ENCODE data around the gene ZNF469.

DNA sequence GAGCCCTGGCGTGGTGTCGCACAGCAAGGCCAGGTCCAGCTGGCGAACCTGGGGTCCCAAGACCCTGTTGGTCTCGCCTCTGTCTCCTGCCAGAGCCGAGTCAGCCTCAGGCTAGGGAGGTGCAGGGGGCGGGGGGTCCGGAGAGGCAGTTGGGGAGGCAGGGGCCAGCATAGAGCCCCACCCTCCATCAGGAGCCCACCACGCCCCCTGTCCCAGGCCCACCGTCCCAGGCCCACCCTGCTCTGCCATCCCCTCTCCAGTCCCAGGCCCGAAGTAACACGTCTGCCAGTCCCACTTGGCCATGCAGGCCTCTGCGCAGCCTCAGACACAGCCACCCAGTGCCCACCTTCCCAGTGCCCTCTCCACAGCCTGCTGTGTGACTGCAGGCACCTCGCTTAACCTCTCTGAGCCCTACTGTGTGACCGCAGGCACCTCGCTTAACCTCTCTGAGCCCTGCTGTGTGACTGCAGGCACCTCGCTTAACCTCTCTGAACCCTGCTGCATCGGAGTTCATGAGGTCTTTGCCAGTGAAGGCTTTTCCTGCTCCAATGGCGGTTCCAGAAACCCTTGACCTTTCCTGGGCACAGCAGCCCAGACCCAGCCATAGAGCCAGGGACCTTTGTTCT lies 29.3 kb downstream of the ZNF469 start:
- TF ChIP-seq POLR2AphosphoS5 (IDR thresholded peaks at IDR 0.05) (no peak), SMC3 (conservative IDR thresholded peaks at IDR 0.05; ENCODE audit: poor library complexity) (no peak), REST (IDR thresholded peaks at IDR 0.05; ENCODE audit: borderline replicate concordance) (no peak), TAF1 (IDR thresholded peaks at IDR 0.05; ENCODE audit: low read depth) (no peak), EZH2 (IDR thresholded peaks at IDR 0.05; ENCODE audit: borderline replicate concordance, insufficient read depth, low read length, poor library complexity, severe bottlenecking) (no peak), EP300 (conservative IDR thresholded peaks at IDR 0.05; ENCODE audit: poor library complexity, severe bottlenecking) (no peak), RAD21 (conservative IDR thresholded peaks at IDR 0.05) (no peak), MXI1 (conservative IDR thresholded peaks at IDR 0.05; ENCODE audit: poor library complexity, severe bottlenecking) (no peak)
- TF ChIP-seq, protein P1, sequence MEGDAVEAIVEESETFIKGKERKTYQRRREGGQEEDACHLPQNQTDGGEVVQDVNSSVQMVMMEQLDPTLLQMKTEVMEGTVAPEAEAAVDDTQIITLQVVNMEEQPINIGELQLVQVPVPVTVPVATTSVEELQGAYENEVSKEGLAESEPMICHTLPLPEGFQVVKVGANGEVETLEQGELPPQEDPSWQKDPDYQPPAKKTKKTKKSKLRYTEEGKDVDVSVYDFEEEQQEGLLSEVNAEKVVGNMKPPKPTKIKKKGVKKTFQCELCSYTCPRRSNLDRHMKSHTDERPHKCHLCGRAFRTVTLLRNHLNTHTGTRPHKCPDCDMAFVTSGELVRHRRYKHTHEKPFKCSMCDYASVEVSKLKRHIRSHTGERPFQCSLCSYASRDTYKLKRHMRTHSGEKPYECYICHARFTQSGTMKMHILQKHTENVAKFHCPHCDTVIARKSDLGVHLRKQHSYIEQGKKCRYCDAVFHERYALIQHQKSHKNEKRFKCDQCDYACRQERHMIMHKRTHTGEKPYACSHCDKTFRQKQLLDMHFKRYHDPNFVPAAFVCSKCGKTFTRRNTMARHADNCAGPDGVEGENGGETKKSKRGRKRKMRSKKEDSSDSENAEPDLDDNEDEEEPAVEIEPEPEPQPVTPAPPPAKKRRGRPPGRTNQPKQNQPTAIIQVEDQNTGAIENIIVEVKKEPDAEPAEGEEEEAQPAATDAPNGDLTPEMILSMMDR (IDR thresholded peaks at IDR 0.05; ENCODE audit: poor library complexity, severe bottlenecking) = no peak

Data from neural cell (in vitro differentiated cells).